ENCODE results near the gene WDR59.

DNA sequence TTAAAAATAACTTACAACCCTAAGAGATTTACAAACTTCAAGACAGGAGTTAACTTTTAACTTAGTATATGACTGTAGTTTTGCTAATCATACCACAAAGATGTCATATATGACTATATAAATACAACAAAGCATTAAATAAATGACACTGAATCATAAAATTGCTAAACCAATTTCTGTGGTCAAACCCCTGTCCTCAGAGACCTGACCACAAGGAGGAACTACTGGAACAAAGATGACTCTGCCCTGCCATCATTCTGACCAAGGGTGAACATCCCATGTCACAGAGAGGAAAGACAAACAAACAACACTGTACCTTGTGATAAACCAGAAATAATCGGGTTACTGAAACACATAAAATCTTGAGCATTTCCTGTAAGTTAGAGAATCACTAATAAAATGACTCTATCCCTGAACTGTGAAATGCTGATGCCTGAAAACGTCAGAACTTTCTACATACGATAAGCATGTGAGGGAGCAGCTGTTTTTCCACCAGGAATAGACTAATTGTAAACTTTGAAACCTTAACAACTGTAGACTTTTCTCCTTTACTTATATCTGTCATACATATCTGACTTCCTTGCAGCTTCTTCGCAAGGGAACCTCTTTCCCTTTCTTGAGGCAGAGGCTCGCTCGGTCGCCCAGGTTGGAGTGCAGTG lies 47.9 kb downstream of the WDR59 start:
- TF ChIP-seq POLR2AphosphoS5 (IDR thresholded peaks at IDR 0.05; ENCODE audit: low read depth, low read length) (no peak), GATA2 (CRISPR knock-in tag; IDR thresholded peaks at IDR 0.05) (no peak), RFX5 (IDR thresholded peaks at IDR 0.05; ENCODE audit: low read length) (no peak), EZH2phosphoT487 (IDR thresholded peaks at IDR 0.05; ENCODE audit: borderline replicate concordance, low read depth) (no peak), SMC3 (IDR thresholded peaks at IDR 0.05; ENCODE audit: low read depth, low read length) (no peak), SIN3A (IDR thresholded peaks at IDR 0.05; ENCODE audit: borderline replicate concordance, low read depth, low read length) (no peak), NRF1 (IDR thresholded peaks at IDR 0.05; ENCODE audit: low read depth, low read length) (no peak)
- TF ChIP-seq, protein P1, sequence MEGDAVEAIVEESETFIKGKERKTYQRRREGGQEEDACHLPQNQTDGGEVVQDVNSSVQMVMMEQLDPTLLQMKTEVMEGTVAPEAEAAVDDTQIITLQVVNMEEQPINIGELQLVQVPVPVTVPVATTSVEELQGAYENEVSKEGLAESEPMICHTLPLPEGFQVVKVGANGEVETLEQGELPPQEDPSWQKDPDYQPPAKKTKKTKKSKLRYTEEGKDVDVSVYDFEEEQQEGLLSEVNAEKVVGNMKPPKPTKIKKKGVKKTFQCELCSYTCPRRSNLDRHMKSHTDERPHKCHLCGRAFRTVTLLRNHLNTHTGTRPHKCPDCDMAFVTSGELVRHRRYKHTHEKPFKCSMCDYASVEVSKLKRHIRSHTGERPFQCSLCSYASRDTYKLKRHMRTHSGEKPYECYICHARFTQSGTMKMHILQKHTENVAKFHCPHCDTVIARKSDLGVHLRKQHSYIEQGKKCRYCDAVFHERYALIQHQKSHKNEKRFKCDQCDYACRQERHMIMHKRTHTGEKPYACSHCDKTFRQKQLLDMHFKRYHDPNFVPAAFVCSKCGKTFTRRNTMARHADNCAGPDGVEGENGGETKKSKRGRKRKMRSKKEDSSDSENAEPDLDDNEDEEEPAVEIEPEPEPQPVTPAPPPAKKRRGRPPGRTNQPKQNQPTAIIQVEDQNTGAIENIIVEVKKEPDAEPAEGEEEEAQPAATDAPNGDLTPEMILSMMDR (IDR thresholded peaks at IDR 0.05) = no peak
- TF ChIP-seq, protein P2, sequence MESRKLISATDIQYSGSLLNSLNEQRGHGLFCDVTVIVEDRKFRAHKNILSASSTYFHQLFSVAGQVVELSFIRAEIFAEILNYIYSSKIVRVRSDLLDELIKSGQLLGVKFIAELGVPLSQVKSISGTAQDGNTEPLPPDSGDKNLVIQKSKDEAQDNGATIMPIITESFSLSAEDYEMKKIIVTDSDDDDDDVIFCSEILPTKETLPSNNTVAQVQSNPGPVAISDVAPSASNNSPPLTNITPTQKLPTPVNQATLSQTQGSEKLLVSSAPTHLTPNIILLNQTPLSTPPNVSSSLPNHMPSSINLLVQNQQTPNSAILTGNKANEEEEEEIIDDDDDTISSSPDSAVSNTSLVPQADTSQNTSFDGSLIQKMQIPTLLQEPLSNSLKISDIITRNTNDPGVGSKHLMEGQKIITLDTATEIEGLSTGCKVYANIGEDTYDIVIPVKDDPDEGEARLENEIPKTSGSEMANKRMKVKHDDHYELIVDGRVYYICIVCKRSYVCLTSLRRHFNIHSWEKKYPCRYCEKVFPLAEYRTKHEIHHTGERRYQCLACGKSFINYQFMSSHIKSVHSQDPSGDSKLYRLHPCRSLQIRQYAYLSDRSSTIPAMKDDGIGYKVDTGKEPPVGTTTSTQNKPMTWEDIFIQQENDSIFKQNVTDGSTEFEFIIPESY (IDR thresholded peaks at IDR 0.05; ENCODE audit: borderline replicate concordance, low read depth) = no peak
